Measurements from ENCODE around the gene APP. TPM values are rescaled to one million over a fixed set of nuclear protein-coding genes. Genes with fewer than 3 reads are reported as not detected.

The APP gene
- total RNA-seq, 8 experiments from 2014 or later, result 252 to 1,066 (median 518) TPM

DNA sequence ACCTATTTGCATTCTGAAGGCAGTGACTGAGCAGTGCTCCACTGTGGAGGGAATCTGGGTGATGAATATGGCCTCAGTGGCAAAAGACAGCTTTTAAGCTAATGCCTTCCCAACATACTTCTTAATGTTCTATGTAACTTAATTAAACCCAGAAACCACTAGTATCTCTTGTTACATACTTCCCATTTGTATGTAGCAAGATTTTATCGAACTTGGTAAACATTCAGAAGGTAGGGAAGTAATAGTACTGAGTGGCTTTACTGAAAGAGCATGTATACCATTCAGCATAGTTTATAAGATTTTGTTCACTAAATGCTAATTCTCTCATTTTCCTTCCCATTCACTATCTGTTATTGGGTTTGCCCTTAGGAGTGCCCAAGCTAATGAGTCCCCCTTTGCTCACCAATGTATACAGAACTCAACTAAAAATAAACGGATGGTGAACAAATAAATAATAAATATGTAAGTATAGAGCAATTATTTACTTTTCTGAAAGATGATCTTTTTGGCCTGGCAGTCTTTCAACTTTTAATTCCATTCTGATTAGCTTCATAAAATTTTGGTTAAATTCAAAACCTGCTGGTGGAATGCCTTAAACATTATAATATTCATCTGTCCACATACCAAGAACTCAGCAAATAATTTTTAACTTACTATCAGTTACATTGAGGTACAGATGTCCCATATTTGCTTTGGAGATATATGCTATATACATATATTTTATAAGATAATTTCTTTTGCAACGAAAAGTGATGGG lies 204.4 kb downstream of the APP start:
- H3K4me1 ChIP-seq (replicated peaks in 1 of 2), result peaks cover 0 to 7% of the 10 kb centered on the region in 2 donors
- WGBS, 10 experiments, result 53 to 100% (median 83%) methylated on average over 2 to 3 of the region's 3 CpGs; no CpG with 5 or more reads in 2 of the 10 experiments
- no peak overlapping the region for H3K27ac ChIP-seq
- no peak overlapping the region for H3K4me3 ChIP-seq
- in situ Hi-C loops (cut with MboI; ENCODE audit: low pct_unique_long_range_greater_than_20kb in 2 of 9, low sequenced_read_pairs in 9 of 9, unreplicated experiment in 9 of 9), result no loop called here
- ATAC-seq (replicated peaks in 6 of 8), result peak in 2 of 8 experiments; percentile 23 to 31

DNA sequence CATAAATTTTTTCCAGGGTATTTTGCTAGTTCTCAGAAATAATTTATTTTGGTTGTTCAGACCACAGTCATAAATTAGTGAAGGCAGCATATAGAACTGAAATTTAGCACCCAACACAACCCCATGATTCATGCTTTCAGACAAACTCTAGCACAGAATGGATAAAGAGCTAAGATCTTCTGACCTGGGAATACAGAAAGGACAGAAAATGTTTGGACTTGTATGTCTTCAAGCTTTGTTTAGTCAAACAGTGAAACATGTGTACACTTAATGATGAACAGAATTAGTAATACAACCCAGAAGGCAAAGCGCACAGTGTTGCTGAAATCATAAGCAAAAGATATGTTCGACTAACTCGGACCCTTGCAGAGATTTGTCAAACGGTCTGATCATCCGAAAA lies 205.6 kb downstream of the APP start:
- H3K27ac ChIP-seq, result no peak overlapping the region

DNA sequence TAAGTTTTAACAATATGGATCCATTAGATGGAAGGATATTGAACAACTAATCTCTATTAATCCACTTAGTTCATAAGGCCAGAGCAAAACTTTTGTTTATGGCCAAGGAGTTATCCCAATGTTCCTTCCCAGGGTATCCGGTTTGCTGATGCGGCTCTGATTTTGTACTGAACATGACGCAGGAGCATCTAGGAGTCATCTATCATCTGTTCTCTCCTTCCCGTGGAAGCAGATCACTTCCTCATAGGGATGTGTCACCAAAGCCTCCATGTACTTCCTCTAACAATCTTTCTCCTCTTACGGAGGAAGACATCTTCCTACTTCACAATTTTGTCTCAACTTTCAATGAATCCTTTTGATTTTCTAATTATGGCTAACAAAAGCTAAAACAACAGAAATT lies 206.6 kb downstream of the APP start:
- in situ Hi-C loops (cut with MboI; ENCODE audit: low pct_unique_long_range_greater_than_20kb in 2 of 9, low sequenced_read_pairs in 9 of 9, unreplicated experiment in 9 of 9), result no loop called here
- Histone ChIP-seq H3K4me1 (replicated peaks in 1 of 2) (peaks cover 0 to 16% of the 10 kb centered on the region in 2 donors), H3K27ac (no peak overlapping the region), H3K4me3 (no peak overlapping the region)
- WGBS, 10 experiments, result 88 to 100% (median 100%) methylated on average over 1 to 5 of the region's 5 CpGs; no CpG with 5 or more reads in 1 of the 10 experiments
- no peak for ATAC-seq (replicated peaks in 6 of 8)

More for the DNA sequence above, 205.6 kb downstream of the APP start:
- Histone ChIP-seq H3K4me1 (replicated peaks in 1 of 2) (peaks cover 0 to 16% of the 10 kb centered on the region in 2 donors), H3K4me3 (no peak overlapping the region)
- ATAC-seq (replicated peaks in 6 of 8), result no peak
- 86 to 100% (median 96%) methylated on average over 1 to 5 of the region's 5 CpGs for WGBS, 10 experiments
- in situ Hi-C loops (cut with MboI; ENCODE audit: low pct_unique_long_range_greater_than_20kb in 2 of 9, low sequenced_read_pairs in 9 of 9, unreplicated experiment in 9 of 9), result no loop called here

DNA sequence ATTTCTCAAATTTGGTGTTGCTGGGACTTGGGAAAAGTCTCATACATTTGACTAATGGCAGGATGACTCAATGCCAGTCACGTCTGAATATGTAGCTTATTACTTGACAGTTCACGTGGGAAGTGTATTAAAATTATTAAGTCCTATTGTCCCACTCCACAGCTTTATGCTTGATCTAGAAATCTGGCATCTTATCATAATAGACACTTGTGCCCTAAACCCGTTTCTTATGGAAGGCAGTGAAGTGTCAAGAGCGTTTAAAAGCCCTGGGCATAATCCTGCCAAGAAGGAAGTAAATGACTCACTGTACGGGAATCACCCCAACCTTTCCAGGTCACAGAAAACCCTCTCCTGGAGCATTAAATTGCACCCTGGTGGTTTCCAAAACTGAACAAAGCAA lies 207.4 kb downstream of the APP start:
- ATAC-seq (replicated peaks in 6 of 8), result no peak
- in situ Hi-C loops (cut with MboI; ENCODE audit: low pct_unique_long_range_greater_than_20kb in 2 of 9, low sequenced_read_pairs in 9 of 9, unreplicated experiment in 9 of 9), result no loop called here
- WGBS, 10 experiments, result 63 to 100% (median 85%) methylated on average over 1 to 5 of the region's 5 CpGs; no CpG with 5 or more reads in 3 of the 10 experiments
- Histone ChIP-seq H3K4me1 (replicated peaks in 1 of 2) (peaks cover 0 to 16% of the 10 kb centered on the region in 2 donors), H3K27ac (no peak overlapping the region), H3K4me3 (no peak overlapping the region)

DNA sequence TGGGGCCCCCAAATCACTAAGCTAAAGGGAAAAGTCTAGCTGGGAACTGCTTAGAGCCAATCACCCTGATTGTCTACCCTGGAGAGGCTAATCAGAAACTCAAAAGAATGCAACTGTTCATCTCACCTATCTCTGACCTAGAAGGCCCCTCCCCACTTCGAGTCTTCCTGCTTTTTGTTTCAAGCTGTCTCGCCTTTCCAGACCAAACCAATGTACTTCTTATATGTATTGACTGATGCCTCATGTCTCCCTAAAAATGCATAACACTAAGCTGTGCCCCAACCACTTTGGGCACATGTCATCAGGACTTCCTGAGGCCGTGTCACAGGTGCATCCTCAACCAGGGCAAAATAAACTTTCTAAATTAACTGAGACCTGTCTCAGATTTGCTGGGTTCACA lies 209.5 kb downstream of the APP start:
- Histone ChIP-seq H3K4me3 (no peak overlapping the region), H3K27ac (no peak overlapping the region), H3K4me1 (replicated peaks in 1 of 2) (peaks cover 0 to 16% of the 10 kb centered on the region in 2 donors)
- in situ Hi-C loops (cut with MboI; ENCODE audit: low pct_unique_long_range_greater_than_20kb in 2 of 9, low sequenced_read_pairs in 9 of 9, unreplicated experiment in 9 of 9), result no loop called here
- ATAC-seq (replicated peaks in 6 of 8), result peak in 1 of 8 experiments; percentile 26
- WGBS, 10 experiments, result 48 to 100% (median 80%) methylated on average over 1 to 3 of the region's 3 CpGs; no CpG with 5 or more reads in 1 of the 10 experiments

DNA sequence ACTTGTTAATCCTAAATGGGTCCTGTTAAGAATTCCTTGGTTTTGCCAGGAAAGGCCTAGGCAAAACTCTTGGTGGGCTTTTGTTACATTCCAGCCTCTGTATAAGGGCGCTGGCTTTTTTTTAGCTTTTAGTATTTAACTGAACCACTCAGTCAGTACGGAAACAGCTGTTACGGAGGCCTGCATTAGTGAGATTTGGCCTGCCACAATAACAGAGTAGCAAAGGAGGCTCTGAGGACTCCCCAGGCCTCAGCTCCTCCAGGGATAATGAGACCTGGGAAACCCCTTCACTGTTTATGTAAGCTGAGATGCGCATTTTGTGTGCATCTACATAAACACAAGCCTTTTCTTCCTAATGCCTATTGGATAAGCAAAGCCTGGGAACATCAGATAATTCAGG lies 210.2 kb downstream of the APP start:
- in situ Hi-C loops (cut with MboI; ENCODE audit: low pct_unique_long_range_greater_than_20kb in 2 of 9, low sequenced_read_pairs in 9 of 9, unreplicated experiment in 9 of 9), result no loop called here
- Histone ChIP-seq H3K4me1 (replicated peaks in 1 of 2) (peaks cover 0 to 16% of the 10 kb centered on the region in 2 donors), H3K4me3 (no peak overlapping the region), H3K27ac (no peak overlapping the region)
- 63 to 100% (median 88%) methylated on average over 1 to 4 of the region's 4 CpGs; no CpG with 5 or more reads in 1 of the 10 experiments for WGBS, 10 experiments
- peak in 6 of 8 experiments; percentile 42 to 99 (median 67) for ATAC-seq (replicated peaks in 6 of 8)

DNA sequence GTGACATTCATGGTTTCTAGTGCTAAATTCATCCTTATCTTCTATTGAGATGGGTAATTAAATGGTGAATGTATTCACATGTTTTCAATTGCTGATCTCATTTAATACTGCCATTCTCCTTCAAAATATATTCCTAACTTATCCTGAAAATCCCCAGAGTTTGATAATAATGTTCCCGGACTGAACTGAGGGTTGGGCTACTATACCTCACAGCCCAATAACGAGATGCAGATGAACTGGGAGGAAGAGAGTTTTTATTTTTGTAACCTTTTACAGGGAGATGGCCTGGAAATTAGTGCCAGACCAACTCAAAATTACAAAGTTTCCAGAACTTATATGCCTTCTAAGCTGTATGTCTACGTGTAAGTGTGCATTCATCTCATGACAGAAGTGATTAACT lies 210.8 kb downstream of the APP start:
- Histone ChIP-seq H3K4me1 (replicated peaks in 1 of 2) (peaks cover 0 to 16% of the 10 kb centered on the region in 2 donors), H3K27ac (no peak overlapping the region), H3K4me3 (no peak overlapping the region)
- in situ Hi-C loops (cut with MboI; ENCODE audit: low pct_unique_long_range_greater_than_20kb in 2 of 9, low sequenced_read_pairs in 9 of 9, unreplicated experiment in 9 of 9), result no loop called here
- WGBS, 10 experiments, result 10 to 85% (median 75%) methylated on average over 1 to 3 of the region's 3 CpGs; no CpG with 5 or more reads in 1 of the 10 experiments
- ATAC-seq (replicated peaks in 6 of 8), result no peak

DNA sequence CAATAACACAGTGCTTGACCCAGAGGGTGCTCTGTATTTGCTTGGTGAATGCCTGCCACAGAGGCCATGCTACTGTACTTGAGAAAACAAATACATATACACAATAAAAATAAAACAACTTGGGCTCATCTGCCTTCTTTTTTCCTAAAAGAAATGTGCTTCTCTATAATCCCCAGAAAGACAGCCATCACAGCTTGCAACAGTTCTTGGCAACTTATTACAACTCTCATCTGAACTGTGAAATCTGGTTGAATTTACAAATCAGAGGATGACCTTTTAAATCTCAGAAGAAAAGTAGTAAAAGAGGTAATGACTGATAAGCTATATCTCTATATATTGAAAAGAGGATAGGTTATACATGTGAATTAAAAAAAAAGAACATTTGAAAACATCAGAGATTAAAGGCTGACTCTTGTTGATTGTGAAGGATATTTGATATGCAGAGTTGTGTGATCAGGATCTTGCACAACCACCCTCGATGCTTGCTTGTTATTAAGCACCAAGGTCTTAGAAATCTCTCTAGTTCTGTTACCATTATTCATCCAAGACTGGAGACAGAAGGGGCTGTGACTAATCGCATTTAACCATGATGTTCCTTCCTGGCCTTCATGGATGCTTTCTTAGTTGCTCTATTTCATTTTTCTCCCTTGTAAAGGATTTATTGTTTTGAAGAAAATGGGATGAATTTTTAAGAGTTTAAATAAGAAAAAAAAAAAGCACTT lies 213.4 kb downstream of the APP start:
- WGBS, 10 experiments, result 0 to 100% (median 43%) methylated on average over 1 to 2 of the region's 2 CpGs; no CpG with 5 or more reads in 1 of the 10 experiments
- ATAC-seq (replicated peaks in 6 of 8), result peak in 2 of 8 experiments; percentile 31 to 43
- Histone ChIP-seq H3K4me3 (no peak overlapping the region), H3K4me1 (replicated peaks in 1 of 2) (peaks cover 0 to 14% of the 10 kb centered on the region in 2 donors), H3K27ac (no peak overlapping the region)
- in situ Hi-C loops (cut with MboI; ENCODE audit: low pct_unique_long_range_greater_than_20kb in 2 of 9, low sequenced_read_pairs in 9 of 9, unreplicated experiment in 9 of 9), result no loop called here

DNA sequence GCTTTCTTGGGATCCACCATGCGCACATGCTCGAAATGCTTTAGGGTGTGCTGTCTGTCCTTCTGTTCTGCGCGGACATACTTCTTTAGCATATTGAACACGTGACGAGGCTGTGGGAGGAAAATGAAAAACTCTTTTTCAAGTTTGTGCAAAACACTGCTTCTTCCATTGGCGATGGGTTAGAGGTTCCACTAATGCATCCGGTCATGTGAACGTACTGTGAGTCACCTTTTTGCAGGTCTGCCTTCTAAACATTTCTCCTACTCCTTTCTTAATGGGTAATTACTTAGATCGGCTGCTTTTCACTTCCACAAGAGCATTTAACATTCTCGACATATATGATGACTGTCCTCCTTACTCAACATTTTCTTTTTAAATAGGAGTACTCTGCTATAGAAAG lies 214.9 kb downstream of the APP start:
- H3K4me3 ChIP-seq, result no peak overlapping the region
- peak in 2 of 8 experiments; percentile 38 to 48 for ATAC-seq (replicated peaks in 6 of 8)
- no peak overlapping the region for H3K27ac ChIP-seq
- WGBS, 10 experiments, result 91 to 100% (median 93%) methylated on average over 2 to 11 of the region's 11 CpGs
- in situ Hi-C loops (cut with MboI; ENCODE audit: low pct_unique_long_range_greater_than_20kb in 2 of 9, low sequenced_read_pairs in 9 of 9, unreplicated experiment in 9 of 9), result no loop called here
- peaks cover 0 to 5% of the 10 kb centered on the region in 2 donors for H3K4me1 ChIP-seq (replicated peaks in 1 of 2)

DNA sequence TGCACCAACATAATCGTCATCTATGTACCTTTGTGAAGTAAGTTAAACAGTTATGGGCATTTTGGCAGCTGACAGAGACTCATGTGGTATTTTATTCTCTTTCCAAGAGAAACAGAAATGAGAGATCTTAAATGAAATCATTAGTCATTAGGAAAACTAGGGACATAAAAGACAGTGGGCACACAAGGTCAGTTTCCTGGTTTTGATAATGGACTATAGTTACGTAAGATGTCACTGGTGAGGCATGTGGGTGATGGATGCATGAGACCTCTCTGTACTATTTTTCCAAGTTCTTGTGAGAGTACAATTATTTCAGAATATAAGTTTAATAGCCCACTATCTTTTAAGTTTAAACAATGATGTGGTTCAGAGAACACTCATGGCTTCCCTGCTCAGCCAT lies 216.9 kb downstream of the APP start:
- Histone ChIP-seq H3K4me1 (replicated peaks in 1 of 2) (peaks cover 0 to 6% of the 10 kb centered on the region in 2 donors), H3K4me3 (no peak overlapping the region), H3K27ac (no peak overlapping the region)
- 71 to 100% (median 92%) methylated on average over 1 to 2 of the region's 2 CpGs; no CpG with 5 or more reads in 1 of the 10 experiments for WGBS, 10 experiments
- in situ Hi-C loops (cut with MboI; ENCODE audit: low pct_unique_long_range_greater_than_20kb in 2 of 9, low sequenced_read_pairs in 9 of 9, unreplicated experiment in 9 of 9), result no loop called here
- ATAC-seq (replicated peaks in 6 of 8), result no peak

DNA sequence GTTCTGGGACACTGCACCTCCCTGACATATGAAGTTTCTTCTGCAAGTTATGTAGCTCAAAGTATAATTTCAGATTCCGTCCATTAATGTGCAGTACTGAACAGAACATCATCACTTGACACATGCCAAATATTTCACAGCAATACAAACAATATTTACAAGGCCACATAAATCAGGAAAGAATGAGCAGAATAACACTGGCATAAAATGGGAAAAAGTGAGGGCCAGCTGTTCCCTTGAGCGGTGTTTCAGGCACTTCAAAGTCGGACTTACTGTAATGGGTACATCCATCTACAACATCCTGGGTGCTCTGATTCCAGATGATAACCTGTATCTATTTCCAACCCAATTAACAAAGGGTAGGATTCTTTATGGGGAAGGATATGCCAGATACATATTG lies 217.4 kb downstream of the APP start:
- in situ Hi-C loops (cut with MboI; ENCODE audit: low pct_unique_long_range_greater_than_20kb in 2 of 9, low sequenced_read_pairs in 9 of 9, unreplicated experiment in 9 of 9), result no loop called here
- Histone ChIP-seq H3K4me1 (replicated peaks in 1 of 2) (peaks cover 0 to 10% of the 10 kb centered on the region in 2 donors), H3K27ac (no peak overlapping the region), H3K4me3 (no peak overlapping the region)
- 81 to 100% (median 93%) methylated on average over 1 to 3 of the region's 3 CpGs; no CpG with 5 or more reads in 3 of the 10 experiments for WGBS, 10 experiments
- ATAC-seq (replicated peaks in 6 of 8), result no peak

DNA sequence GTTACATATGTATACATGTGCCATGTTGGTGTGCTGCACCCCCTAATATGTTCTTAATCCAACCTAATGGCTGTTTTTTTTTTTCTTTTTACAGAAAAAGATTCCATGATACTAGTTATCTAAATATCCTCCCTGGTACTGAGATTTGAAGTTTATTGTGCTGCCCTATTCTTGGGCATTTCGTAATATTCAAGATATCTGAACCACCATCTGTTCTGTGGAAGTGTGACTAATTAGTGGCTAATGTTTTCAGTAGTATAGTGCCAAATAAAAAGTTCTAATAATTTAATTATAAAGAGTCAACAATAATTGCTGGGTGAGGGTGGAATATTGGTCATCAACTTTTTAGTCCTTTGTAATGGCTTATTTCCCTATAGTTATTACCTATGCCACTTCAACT lies 218.3 kb downstream of the APP start:
- WGBS, 10 experiments, result 83 to 100% (median 100%) methylated on average over 1 of the region's 1 CpG; no CpG with 5 or more reads in 5 of the 10 experiments
- ATAC-seq (replicated peaks in 6 of 8), result no peak
- Histone ChIP-seq H3K4me3 (no peak overlapping the region), H3K4me1 (replicated peaks in 1 of 2) (peaks cover 0 to 14% of the 10 kb centered on the region in 2 donors), H3K27ac (no peak overlapping the region)
- in situ Hi-C loops (cut with MboI; ENCODE audit: low pct_unique_long_range_greater_than_20kb in 2 of 9, low sequenced_read_pairs in 9 of 9, unreplicated experiment in 9 of 9), result no loop called here

DNA sequence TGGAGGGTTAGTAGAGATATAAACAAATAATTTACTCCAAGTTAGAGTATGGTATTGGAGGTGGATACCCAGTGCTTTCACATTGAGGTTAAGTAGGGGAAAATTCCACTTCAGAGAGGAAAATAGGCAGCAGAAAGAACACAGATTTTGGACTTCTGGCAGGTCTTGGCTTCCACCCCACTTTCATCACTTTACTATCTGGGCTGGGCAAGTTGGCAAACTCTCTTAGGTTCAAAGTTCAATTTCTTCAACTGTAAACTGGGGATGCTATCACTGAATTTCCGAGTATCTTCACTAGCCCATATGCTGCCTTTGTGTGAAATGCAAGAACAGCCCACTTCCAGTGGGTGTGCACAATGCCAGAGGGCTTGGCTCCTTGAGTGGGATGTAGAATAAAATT lies 220.9 kb downstream of the APP start:
- in situ Hi-C loops (cut with MboI; ENCODE audit: low pct_unique_long_range_greater_than_20kb in 2 of 9, low sequenced_read_pairs in 9 of 9, unreplicated experiment in 9 of 9), result no loop called here
- peaks cover 0 to 14% of the 10 kb centered on the region in 2 donors for H3K4me1 ChIP-seq (replicated peaks in 1 of 2)
- no peak overlapping the region for H3K27ac ChIP-seq
- H3K4me3 ChIP-seq, result no peak overlapping the region
- WGBS, 10 experiments, result 0% methylated on average over 1 of the region's 1 CpG; no CpG with 5 or more reads in 8 of the 10 experiments
- no peak for ATAC-seq (replicated peaks in 6 of 8)

Data from motor neuron (in vitro differentiated cells).